Uterus (tissue), 2 donors: ENCODE data around the gene CAVIN3.

Source experiments
- CTCF ChIP-seq, 4 experiments: fragments of 200-600 bp in 2 of 4; fragments of 450-650 bp in 2 of 4; sonication (generic) in 2 of 4; IDR thresholded peaks; one replicate each; pipeline ENCODE4 v1.5.1; 2016 to 2019; ENCODE audit warnings: antibody characterized with exemption in 4 of 4, mild to moderate bottlenecking in 2 of 4, moderate library complexity in 1 of 4
- POLR2A ChIP-seq, 2 donors: fragments of 450-650 bp; IDR thresholded peaks; one replicate each; pipeline ENCODE4 v1.6.1; 2016; ENCODE audit warnings: antibody characterized with exemption in 2 of 2, mild to moderate bottlenecking in 1 of 2, moderate library complexity in 1 of 2

- TF ChIP-seq CTCF (IDR thresholded peaks at IDR 0.05) (no peak), POLR2A (IDR thresholded peaks at IDR 0.05) (no peak)
Measured at GRCh38 chr11:6307876-6308275, 12.4 kb downstream of the CAVIN3 start.
